ENCODE results near the gene TTC28. TPM values are rescaled to one million over a fixed set of nuclear protein-coding genes. Genes with fewer than 3 reads are reported as not detected.

Gene TTC28
- total and polyA plus RNA-seq, 10 of the 15 experiments (the other 5 are each of a cell fraction or from before 2014, with no cell fraction given): 0.15 to 8.4 (median 1.4) TPM

- no peak for TF ChIP-seq ZBTB11 (CRISPR knock-in tag; IDR thresholded peaks at IDR 0.05)
- no peak for TF ChIP-seq SREBF2 (IDR thresholded peaks at IDR 0.05; ENCODE audit: low read length)
- TF ChIP-seq SRF (IDR thresholded peaks at IDR 0.05; ENCODE audit: low read depth in 2 of 2, low read length in 2 of 2): no peak
- no peak for TF ChIP-seq E2F4 (IDR thresholded peaks at IDR 0.05; ENCODE audit: low read depth, low read length)
Observed at GRCh38 chr22:28398355-28398754, 281.3 kb downstream of the TTC28 start (continued).

GRCh38 chr22:28397306-28397705 is 282.3 kb downstream of the TTC28 start:
- CTCF ChIA-PET: no interaction called here
- SMC1A ChIA-PET (ENCODE audit: uncharacterized antibody, unreplicated experiment): no interaction called here
- intact Hi-C loops (cut with micrococcal nuclease; ENCODE audit: unreplicated experiment): no loop called here
- no peak for TF ChIP-seq YBX1 (IDR thresholded peaks at IDR 0.05)
- no peak for TF ChIP-seq MEF2B (IDR thresholded peaks at IDR 0.05; ENCODE audit: partially characterized antibody, poor library complexity, severe bottlenecking)
- no peak for TF ChIP-seq KDM1A (IDR thresholded peaks at IDR 0.05; ENCODE audit: borderline replicate concordance)
- no peak for TF ChIP-seq ZNF592 (IDR thresholded peaks at IDR 0.05)
- TF ChIP-seq RAD51 (IDR thresholded peaks at IDR 0.05): no peak
- TF ChIP-seq CHD4 (IDR thresholded peaks at IDR 0.05): no peak
- TF ChIP-seq DPF2 (IDR thresholded peaks at IDR 0.05): no peak
- no peak for TF ChIP-seq MLLT1 (IDR thresholded peaks at IDR 0.05)
- TF ChIP-seq ATF7 (IDR thresholded peaks at IDR 0.05; ENCODE audit: low read depth): no peak
- no peak for TF ChIP-seq NR2F1 (conservative IDR thresholded peaks at IDR 0.05)
- TF ChIP-seq ZBED1 (IDR thresholded peaks at IDR 0.05; ENCODE audit: borderline replicate concordance): no peak

More at GRCh38 chr22:28397306-28397705, 282.3 kb downstream of the TTC28 start:
- Histone ChIP-seq H3K9me3 (replicated peaks; ENCODE audit: control insufficient read depth, insufficient read depth, low read length) (no peaks in the 10 kb centered on the region), H3K4me1 (ENCODE audit: control insufficient read depth, insufficient read depth, low read length) (no peaks in the 10 kb centered on the region), H3K36me3 (ENCODE audit: control insufficient read depth in 2 of 2, insufficient read depth in 2 of 2, low read length in 1 of 2) (no peaks in the 10 kb centered on the region), H3K4me3 (no peak overlapping the region), H3K9ac (ENCODE audit: control insufficient read depth, insufficient read depth, low read length) (no peak overlapping the region), H3K4me2 (ENCODE audit: control insufficient read depth, insufficient read depth) (no peak overlapping the region), H4K20me1 (ENCODE audit: control insufficient read depth, insufficient read depth) (no peaks in the 10 kb centered on the region), H2AFZ (ENCODE audit: control insufficient read depth, low read depth, low read length) (no peak overlapping the region), H3K79me2 (ENCODE audit: control insufficient read depth, insufficient read depth, low read length) (no peaks in the 10 kb centered on the region), H3K27ac (ENCODE audit: control insufficient read depth, insufficient read depth) (no peak overlapping the region), H3K27me3 (replicated peaks in 1 of 2; ENCODE audit: control insufficient read depth in 2 of 2, insufficient read depth in 2 of 2, low read length in 1 of 2) (no peaks in the 10 kb centered on the region; a peak in 1 of 4 replicates)
- ChIA-PET POLR2A (no interaction called here), RAD21 (ENCODE audit: unreplicated experiment) (no interaction called here)
- ATAC-seq (no peak), FAIRE-seq (no peak), DNase-seq (ENCODE audit: low read depth, low spot score) (no peak)
- in situ Hi-C loops (cut with MboI): no loop called here
- BruUV-seq (replicated peaks): no TSS peak
- WGBS (ENCODE audit: insufficient coverage, insufficient replicate concordance, low lambda C conversion rate, missing lambda C conversion rate): 8% methylated on average over 4 of the region's 4 CpGs

All from GM12878 (cell line).